ENCODE data around the gene HOPX.
"Not testable (repeated sequence)": the region's sequence is repeated elsewhere in the genome, so short reads cannot be mapped to it uniquely, and the experiment has no call there.

The HOPX gene

GRCh38 chr4:56655627-56656345, 25.3 kb downstream of the HOPX start:
- peak in 8 of 56 donors; percentile 37 to 62 (median 44) for DNase-seq

- peak in 32 of 56 donors; percentile 4 to 62 (median 29) for DNase-seq
These were observed 25.9 kb downstream of the HOPX start for GRCh38 chr4:56655209-56655626.

GRCh38 chr4:56654238-56654632, 26.9 kb downstream of the HOPX start:
- DNase-seq, result no peak

GRCh38 chr4:56653461-56654237, 27.4 kb downstream of the HOPX start:
- no peak for DNase-seq

- no peak for DNase-seq
These were observed 28.9 kb downstream of the HOPX start for GRCh38 chr4:56652196-56652595.

GRCh38 chr4:56651056-56651350, 30.1 kb downstream of the HOPX start:
- DNase-seq, result no peak

- no peak for DNase-seq
These were observed 30.6 kb downstream of the HOPX start for GRCh38 chr4:56650262-56651055.

GRCh38 chr4:56649445-56650261, 31.4 kb downstream of the HOPX start:
- no peak for DNase-seq

GRCh38 chr4:56648824-56649151, 32.3 kb downstream of the HOPX start:
- no peak for DNase-seq

- no peak for DNase-seq
These were observed 32.9 kb downstream of the HOPX start for GRCh38 chr4:56648021-56648823.

- no peak for DNase-seq
These were observed 34.8 kb downstream of the HOPX start for GRCh38 chr4:56646341-56646740.

- DNase-seq, result no peak
These were observed 37.5 kb downstream of the HOPX start for GRCh38 chr4:56643596-56643995.

GRCh38 chr4:56641494-56642051, 39.5 kb downstream of the HOPX start:
- DNase-seq, result no peak

GRCh38 chr4:56640621-56641493, 40.2 kb downstream of the HOPX start:
- DNase-seq, result peak in 1 of 56 donors; percentile 3

- no peak for DNase-seq
These were observed 43.3 kb downstream of the HOPX start for GRCh38 chr4:56637791-56638190.

- no peak for DNase-seq
These were observed 43.9 kb downstream of the HOPX start for GRCh38 chr4:56637154-56637553.

- DNase-seq, result not testable (repeated sequence)
These were observed 46.1 kb downstream of the HOPX start for GRCh38 chr4:56634954-56635353.

- no peak for DNase-seq
These were observed 47.6 kb downstream of the HOPX start for GRCh38 chr4:56633486-56633885.
